Activated CD4-positive, alpha-beta T cell treated with anti-CD3 and anti-CD28 coated beads, Interleukin-2, Interleukin-4, amounts not matched to agents 100 ng/mL and 50 ng/mL, durations not matched to agents 16 hours and 8 hours (primary cell): ENCODE data around the gene SPACA4.

ENCODE experiments used
- DNase-seq: peaks from one replicate; pipeline ENCODE4 v3.0.0-alpha.2; 2020; ENCODE audit warnings: low spot score

SPACA4 gene

GRCh38 chr19:48596679-48597465 is 9.7 kb upstream of the SPACA4 start:
- peak; percentile 49 for DNase-seq

DNA sequence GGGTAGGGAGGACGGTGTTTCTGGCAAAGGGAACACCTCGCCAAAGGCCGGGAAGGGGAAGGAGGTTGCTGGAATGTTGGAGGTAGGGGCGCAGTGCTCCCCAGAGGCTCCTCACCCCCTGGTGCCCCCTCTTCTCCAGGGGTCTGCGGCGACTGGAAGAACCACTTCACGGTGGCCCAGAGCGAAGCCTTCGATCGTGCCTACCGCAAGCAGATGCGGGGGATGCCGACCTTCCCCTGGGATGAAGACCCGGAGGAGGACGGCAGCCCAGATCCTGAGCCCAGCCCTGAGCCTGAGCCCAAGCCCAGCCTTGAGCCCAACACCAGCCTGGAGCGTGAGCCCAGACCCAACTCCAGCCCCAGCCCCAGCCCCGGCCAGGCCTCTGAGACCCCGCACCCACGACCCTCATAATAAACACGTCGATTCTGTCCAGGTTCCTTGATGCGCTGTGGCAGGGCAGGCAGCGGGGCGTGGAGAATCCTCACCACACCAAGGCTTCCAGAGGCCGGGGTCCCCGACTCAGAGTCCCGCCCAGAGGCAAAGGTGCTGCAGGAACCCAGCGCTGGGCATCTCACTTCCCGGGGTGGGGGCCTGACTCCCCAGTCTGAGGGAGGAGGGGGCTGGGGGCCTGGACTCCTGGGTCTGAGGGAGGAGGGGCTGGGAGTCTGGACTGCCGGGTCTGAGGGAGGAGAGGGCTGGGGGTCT is 7.4 kb upstream of the SPACA4 start:
- no peak for DNase-seq

- DNase-seq, result no peak
Measured at GRCh38 chr19:48600679-48601417, 5.7 kb upstream of the SPACA4 start.

DNA sequence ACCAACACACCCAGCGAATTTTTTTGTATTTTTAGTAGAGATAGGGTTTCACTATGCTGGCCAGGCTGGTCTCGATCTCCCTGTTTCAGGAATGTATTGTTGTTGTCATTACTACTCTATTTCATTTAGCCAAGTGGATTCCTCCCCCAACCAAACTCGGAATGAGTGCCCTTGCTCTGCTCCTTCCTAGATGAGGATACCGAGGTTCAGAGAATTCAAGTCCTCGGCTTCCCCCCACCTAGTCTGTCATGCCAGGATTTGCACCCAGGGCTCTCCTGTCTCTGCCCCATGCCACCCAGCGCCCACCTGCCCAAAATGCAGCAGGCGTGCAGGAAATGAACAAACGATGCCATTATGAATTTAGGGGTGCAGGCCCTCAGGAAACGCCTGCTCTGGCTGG is 3.5 kb upstream of the SPACA4 start:
- no peak for DNase-seq

DNA sequence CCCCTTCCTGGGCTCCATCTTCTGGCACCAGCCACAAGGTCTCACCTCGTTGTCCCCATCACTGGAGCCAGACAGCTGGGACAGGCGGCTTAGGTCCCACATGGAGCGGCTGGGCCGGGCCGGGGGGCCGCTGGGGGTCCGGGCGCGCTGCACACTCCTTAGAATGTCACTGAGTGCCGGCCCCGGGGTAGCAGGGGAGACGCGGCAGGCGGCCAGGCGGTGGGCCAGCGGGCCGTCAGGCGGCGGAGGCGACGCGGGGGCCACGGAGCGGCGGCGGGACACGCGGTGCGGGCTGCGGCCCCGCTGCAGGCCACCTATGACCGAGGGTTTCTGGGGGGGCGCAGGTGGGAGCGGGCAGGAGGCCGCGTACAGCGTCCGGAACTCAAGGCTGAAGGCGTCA is 3.1 kb upstream of the SPACA4 start:
- DNase-seq, result no peak

DNA sequence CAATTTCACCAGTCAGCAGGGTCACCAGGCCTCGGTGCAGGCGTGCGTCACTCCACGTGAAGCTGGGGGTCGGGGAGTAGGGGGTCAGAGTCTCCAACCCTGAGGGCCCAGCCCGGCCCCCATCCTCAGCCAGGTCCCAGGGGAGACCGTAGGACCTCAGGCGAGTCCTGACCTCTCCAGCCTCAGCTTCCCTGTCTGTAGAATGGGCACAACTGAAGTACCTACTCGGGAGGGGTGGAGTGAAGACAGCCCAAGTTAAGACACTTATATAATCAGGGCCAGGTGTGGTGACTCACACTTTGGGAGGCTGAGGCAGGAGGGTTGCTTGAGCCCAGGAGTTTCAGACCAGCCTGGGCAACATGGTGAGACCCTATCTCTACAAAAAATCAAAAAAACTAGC is 2.7 kb upstream of the SPACA4 start:
- DNase-seq, result no peak

- no peak for DNase-seq
Measured at GRCh38 chr19:48607359-48607755, 815 bp downstream of the SPACA4 start.

GRCh38 chr19:48608798-48609263 is 2.3 kb downstream of the SPACA4 start:
- DNase-seq, result peak; percentile 60

DNA sequence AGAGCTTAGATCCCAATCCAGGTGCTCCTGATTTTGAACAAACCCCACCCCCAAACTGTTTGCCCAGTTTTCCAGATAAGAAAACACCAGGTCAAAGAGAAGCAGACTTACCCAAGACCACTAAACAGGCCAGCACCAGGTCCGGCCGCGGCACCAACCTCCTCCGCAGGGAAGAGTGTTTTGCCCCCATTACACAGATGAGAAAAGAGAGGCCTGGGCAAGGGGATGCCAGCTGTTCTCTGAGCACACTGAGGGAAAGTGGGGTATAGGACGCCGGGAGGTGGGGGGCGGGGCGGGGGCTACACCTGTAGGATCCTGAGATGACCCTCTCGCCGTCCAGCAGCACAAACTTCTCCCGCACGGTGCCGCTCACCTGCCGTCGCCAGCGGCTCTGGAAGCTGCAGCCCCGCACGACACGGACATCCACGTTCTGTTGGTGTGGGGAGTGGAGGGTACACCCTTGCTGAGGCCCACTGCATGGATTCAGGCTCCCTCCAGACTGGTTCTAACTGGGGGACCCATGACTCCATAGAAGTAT is 3.1 kb downstream of the SPACA4 start:
- DNase-seq, result no peak

- no peak for DNase-seq
Measured at GRCh38 chr19:48611872-48612271, 5.3 kb downstream of the SPACA4 start.

DNA sequence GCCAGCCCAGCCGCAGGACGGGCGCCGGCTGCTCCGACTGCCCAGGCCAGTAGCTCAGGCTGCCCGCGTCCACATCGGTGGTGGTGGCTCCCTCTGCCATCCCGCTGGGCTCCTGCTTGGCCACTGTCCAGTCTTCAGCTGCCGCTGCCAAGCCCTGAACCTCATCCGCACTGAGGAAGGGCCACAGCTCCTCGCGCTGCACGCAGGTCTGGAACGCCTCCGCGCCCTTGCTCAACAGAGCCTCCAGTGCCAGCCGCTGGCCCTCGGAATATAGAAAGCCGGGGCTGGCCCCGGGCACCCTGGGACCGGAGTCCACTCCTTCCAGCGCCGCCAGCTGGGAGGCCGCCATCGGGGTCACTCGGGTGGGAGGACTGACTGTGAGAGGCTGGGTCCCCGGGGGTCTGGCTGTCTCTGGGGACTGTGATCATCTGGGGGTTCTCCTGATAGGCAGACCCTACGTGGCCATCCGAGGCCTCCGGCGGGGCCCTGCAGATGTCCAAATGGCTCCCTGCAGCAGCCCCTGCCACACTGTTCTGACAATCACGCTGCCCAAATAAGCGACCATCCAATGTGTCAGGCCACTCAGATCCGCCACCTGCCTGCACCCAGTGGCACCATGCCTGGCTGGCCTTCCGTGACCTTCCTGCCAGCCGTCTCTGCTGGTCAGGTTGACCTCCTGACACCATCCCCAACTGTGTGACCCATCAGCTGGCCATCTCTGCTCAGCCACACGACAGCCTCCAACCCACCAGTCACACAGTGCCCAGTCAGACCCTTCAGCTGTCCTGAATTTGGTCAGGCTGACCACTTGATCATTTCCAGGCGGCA is 6.7 kb downstream of the SPACA4 start:
- no peak for DNase-seq

- peak; percentile 31 for DNase-seq
Measured at GRCh38 chr19:48613852-48614435, 7.4 kb downstream of the SPACA4 start.

- DNase-seq, result no peak
Measured at GRCh38 chr19:48614436-48615230, 8.1 kb downstream of the SPACA4 start, which contains the start of gene FAM83E. TSS of gene FAM83E (minus strand) at chr19:48615076. CDS start at chr19:48613372, 1,704 bp downstream.

- DNase-seq, result no peak
Measured at GRCh38 chr19:48615231-48616040, 8.9 kb downstream of the SPACA4 start.

DNA sequence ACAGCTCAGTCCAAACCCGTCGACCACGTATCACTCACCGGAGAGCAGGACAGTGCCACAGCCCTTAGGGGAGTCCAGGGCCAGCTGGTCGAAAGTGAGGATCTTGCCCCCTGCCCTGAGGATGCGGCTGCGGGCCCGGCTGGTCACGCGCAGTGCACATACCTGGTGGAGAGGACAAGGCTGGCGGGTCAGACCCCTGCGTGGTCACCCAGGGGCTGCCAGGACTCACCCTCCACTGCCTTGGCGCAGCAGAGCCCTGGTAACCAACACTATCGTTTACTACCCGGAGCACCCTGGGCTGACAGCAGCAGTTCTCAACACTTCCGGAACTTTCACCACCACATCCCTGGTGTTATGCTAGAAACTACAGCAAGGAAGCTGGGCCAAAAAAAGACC is 9.5 kb downstream of the SPACA4 start:
- DNase-seq, result no peak

- no peak for DNase-seq
Measured at GRCh38 chr19:48616491-48617056, 10.0 kb downstream of the SPACA4 start.

DNA sequence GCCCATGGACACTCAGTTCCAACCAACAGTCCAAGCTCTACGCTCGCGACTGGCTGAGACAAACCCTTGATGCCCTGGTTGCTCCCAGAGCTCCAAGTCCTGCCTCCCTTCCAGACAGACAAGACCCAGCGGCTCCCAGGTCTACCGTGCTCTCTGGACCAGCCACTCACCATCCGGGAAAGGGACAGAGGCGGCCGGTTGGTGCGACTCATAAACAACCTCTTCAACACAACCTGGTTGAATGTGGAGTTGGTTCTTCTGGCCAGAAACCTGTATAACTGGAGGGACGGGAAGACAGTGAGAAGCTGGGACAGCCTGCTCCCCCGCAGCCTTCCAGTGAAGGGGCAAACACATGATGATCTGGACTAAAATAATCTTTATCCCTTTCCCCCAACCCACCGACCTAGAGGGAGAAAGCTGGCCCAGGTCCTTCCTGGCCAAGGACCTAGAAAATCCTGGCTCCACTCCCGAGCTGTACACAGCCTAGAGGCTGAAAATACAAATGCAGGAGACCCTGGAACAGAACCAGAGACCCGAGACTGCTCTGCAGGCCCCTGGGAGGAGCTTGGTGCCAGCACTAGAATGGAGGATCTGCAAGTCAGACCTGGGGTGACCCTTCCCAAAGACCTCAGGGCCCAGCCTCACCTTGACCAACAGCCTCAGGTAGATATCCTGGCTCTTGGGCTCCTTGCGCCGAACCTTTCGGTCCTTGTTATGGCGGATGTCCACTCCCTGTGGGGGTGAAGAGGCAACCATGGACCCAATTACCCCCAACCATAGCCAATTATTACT is 10.8 kb downstream of the SPACA4 start:
- DNase-seq, result no peak

GRCh38 chr19:48618278-48618915 is 11.9 kb downstream of the SPACA4 start:
- no peak for DNase-seq
